Measurements from ENCODE around the gene DPP7. TPM values are rescaled to one million over a fixed set of nuclear protein-coding genes. Genes with fewer than 3 reads are reported as not detected.
A peak's percentile ranks its signal among the peaks of the same experiment; 100 is the strongest.

DPP7 gene
- total and polyA plus RNA-seq, 11 donors: 96.6 to 260 (median 119) TPM

- 81 to 90% (median 85%) methylated on average over 5 of the region's 5 CpGs for WGBS, 4 donors
- Histone ChIP-seq H3K27ac (no peak overlapping the region), H3K36me3 (no peaks in the 10 kb centered on the region), H3K9me3 (no peaks in the 10 kb centered on the region), H3K4me3 (no peak overlapping the region), H3K27me3 (peaks cover 0 to 40% (median 11%) of the 10 kb centered on the region in 9 donors), H3K4me1 (no peaks in the 10 kb centered on the region)
- ATAC-seq (no peak), DNase-seq (no peak)
- intact Hi-C loops (cut with DNase I): loop anchor here in 1 of 10 donors (10.0 kb wide), 1 partner anchor 355 kb away; no protein-coding TSS in a partner anchor
- TF ChIP-seq POLR2A (IDR thresholded peaks at IDR 0.05): no peak
- TF ChIP-seq, protein P1, sequence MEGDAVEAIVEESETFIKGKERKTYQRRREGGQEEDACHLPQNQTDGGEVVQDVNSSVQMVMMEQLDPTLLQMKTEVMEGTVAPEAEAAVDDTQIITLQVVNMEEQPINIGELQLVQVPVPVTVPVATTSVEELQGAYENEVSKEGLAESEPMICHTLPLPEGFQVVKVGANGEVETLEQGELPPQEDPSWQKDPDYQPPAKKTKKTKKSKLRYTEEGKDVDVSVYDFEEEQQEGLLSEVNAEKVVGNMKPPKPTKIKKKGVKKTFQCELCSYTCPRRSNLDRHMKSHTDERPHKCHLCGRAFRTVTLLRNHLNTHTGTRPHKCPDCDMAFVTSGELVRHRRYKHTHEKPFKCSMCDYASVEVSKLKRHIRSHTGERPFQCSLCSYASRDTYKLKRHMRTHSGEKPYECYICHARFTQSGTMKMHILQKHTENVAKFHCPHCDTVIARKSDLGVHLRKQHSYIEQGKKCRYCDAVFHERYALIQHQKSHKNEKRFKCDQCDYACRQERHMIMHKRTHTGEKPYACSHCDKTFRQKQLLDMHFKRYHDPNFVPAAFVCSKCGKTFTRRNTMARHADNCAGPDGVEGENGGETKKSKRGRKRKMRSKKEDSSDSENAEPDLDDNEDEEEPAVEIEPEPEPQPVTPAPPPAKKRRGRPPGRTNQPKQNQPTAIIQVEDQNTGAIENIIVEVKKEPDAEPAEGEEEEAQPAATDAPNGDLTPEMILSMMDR (IDR thresholded peaks at IDR 0.05): no peak
Observed at GRCh38 chr9:137149363-137149762, 34.8 kb upstream of the DPP7 start.

- Histone ChIP-seq H3K9me3 (no peaks in the 10 kb centered on the region), H3K27me3 (peaks cover 4 to 47% (median 15%) of the 10 kb centered on the region in 9 donors), H3K27ac (no peak overlapping the region), H3K4me1 (no peaks in the 10 kb centered on the region), H3K4me3 (no peak overlapping the region), H3K36me3 (no peaks in the 10 kb centered on the region)
- DNase-seq: no peak
- intact Hi-C loops (cut with DNase I): loop anchor here in 1 of 10 donors (10.0 kb wide), 1 partner anchor 356 kb away; no protein-coding TSS in a partner anchor
- no peak for ATAC-seq
- 76 to 85% (median 81%) methylated on average over 14 to 19 of the region's 19 CpGs for WGBS, 4 donors
- no peak for TF ChIP-seq POLR2A (IDR thresholded peaks at IDR 0.05)
- TF ChIP-seq, protein P1 (IDR thresholded peaks at IDR 0.05): no peak
Observed at GRCh38 chr9:137148661-137149060, 34.1 kb upstream of the DPP7 start.

- intact Hi-C loops (cut with DNase I): loop anchor here in 1 of 10 donors (10.0 kb wide), 1 partner anchor 357 kb away; no protein-coding TSS in a partner anchor
- ATAC-seq: no peak
- Histone ChIP-seq H3K36me3 (no peaks in the 10 kb centered on the region), H3K4me3 (no peak overlapping the region), H3K27ac (no peak overlapping the region), H3K9me3 (no peaks in the 10 kb centered on the region), H3K27me3 (peaks cover 8 to 51% (median 19%) of the 10 kb centered on the region in 9 donors), H3K4me1 (no peaks in the 10 kb centered on the region)
- no peak for DNase-seq
- WGBS, 4 donors: 67 to 76% (median 71%) methylated on average over 27 of the region's 27 CpGs
- no peak for TF ChIP-seq POLR2A (IDR thresholded peaks at IDR 0.05)
- TF ChIP-seq, protein P1 (IDR thresholded peaks at IDR 0.05): no peak
Observed at GRCh38 chr9:137148242-137148641, 33.7 kb upstream of the DPP7 start.

GRCh38 chr9:137147793-137148160 lies 33.2 kb upstream of the DPP7 start:
- no peak for TF ChIP-seq POLR2A (IDR thresholded peaks at IDR 0.05)
- TF ChIP-seq, protein P1 (IDR thresholded peaks at IDR 0.05): no peak
- peak in 1 of 5 donors; percentile 37 for DNase-seq
- WGBS, 4 donors: 34 to 43% (median 35%) methylated on average over 18 to 24 of the region's 24 CpGs

More at GRCh38 chr9:137147793-137148160, 33.2 kb upstream of the DPP7 start:
- intact Hi-C loops (cut with DNase I): loop anchor here in 1 of 10 donors (10.0 kb wide), 1 partner anchor 357 kb away; no protein-coding TSS in a partner anchor
- Histone ChIP-seq H3K27me3 (peaks cover 9 to 56% (median 23%) of the 10 kb centered on the region in 9 donors), H3K4me1 (no peaks in the 10 kb centered on the region), H3K4me3 (no peak overlapping the region), H3K9me3 (no peaks in the 10 kb centered on the region), H3K27ac (no peak overlapping the region), H3K36me3 (no peaks in the 10 kb centered on the region)
- no peak for ATAC-seq
